NCI-H82 (cell line): Measurements from ENCODE around the gene RHOD.

ENCODE experiments used
- DNase-seq: peaks from one replicate; lab custom pipeline; 2025; lab: John Stamatoyannopoulos, UW

RHOD gene

DNA sequence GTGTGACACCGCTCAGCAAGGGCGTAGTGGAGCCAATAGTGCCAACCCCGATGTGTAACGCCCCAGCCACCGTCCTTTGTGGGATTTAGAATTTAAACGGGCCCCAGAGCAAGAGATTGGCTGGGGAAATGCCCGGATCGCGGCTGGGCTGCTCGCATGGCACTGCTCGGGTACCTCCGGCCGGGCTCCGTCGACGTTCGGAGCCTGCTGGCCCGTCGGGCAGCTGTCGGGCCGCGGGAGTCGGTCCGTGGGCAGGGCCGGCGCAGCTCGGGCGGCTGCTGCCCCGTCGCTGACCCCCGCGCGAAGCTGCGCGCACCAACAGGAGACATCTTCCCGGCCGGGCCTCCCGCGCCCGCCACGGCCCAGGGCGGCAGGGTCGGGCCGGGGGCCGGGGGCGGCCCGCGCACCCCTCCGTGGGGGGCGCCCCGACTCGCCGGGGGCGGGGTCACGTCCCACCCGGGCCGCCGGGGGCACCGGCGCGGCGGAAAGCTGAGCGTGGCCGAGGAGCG lies 61.1 kb downstream of the RHOD start:
- no peak for DNase-seq

DNA sequence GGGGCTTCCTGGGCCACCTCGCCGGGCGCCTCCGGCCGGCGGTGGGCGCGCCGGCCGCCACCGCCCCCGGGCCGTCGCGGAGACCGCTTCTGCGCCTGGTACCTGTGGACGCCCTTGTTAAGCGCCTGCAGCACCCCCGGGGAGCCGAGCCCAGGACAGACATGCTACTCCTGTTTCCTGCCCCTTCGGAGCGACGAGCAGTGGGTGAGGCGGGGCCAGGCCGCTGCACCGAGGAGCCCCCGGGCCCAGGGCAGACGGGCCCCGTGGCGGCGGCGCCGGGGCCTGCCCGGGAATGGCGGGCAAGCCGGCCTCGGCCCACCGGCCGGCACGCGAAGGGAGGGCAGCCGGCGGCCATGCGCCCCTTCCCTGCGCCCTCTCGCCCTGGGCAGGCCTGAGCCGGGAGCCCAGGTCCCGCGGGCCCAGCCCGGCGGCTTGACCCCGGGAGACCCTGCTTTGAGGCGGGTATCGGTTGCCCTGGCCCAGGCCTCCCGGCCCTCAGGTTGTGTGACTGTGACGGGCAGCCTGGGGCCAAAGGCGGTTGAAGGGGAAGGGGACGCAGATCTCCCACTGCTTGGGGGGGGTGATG lies 61.6 kb downstream of the RHOD start:
- no peak for DNase-seq

- peak; percentile 98 for DNase-seq
Observed at GRCh38 chr11:67118801-67119584, 62.3 kb downstream of the RHOD start, which contains the start of gene KDM2A. KDM2A (plus strand) TSS chr11:67119263; CDS start chr11:67121317, 2,054 bp downstream.

DNA sequence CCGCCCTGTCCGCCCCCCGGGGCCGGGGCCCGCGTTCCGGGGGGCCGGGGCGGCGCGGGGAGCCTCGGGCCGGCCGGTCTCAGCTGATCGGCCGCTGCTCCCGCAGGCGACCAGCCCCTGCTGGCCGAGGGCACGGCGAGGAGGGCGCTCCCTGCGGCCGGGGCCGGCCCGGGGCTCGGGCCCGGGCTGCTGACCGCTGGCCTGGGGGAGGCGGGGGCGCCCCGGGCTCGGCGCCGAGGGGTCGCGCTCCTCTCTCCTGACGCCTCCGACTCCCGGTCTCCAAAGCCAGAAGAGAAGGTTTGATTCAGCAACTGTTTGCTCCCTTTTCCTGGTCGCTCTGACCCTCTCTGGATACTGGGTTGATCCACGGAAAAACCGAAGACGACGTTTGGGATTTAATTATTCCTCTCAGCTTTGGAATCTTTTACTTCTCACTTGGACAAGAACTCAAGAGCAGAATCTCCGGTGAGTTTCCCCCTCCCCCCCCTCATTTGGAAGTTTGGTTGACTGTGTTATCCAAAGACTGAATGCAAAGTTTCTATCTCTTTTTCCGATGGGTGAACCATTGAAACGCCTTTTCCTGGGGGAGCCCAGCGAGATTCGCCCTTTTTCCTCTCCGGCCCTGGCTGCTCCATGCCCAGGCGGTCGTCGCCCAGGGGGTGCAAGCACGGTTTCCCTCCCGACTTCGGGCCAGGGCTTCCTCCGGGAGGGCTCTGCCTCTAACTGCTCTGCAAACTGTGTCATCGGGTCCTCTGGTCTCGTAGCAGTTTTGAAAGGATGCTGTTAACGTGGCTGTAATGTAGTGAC lies 63.1 kb downstream of the RHOD start:
- DNase-seq = peak; percentile 43

DNA sequence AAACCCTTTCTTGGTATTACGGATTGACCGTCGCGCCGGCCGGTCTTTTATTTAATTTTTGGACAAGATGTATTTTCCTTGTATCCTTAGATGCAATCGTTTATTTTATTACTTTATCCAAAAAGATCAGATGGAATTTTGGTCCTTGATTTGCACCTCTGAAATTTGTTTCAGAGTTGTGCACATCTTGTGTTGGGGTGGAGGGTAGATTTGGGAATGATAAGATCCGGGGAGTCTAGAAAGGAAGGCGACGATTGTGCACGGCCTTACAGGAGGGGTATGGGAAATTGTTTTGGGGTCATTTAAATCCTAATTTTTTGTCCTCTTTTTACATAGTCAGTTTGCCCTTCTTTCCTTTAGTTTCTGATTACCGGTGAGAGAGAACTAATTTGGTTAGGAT lies 63.8 kb downstream of the RHOD start:
- DNase-seq = no peak

- peak; percentile 41 for DNase-seq
Observed at GRCh38 chr11:67120881-67121710, 64.4 kb downstream of the RHOD start.
